DND-41 (cell line): ENCODE results near the gene RALGPS2.

ENCODE experiments used
- ATAC-seq: fragments of 200-7000 bp; cut with Tn5 transposase; 3 replicates; pipeline ENCODE4 v1.9.1; 2021; ENCODE audit warnings: low read depth; ENCODE audit not compliant: insufficient read depth
- DNase-seq: peaks from one replicate; pipeline ENCODE4 v3.0.0-alpha.2; 2020
- H2AFZ ChIP-seq: 2 replicates; pipeline ENCODE4 v1.6.0; 2012; ENCODE audit warnings: low read depth, low read length
- H3K27ac ChIP-seq: 2 replicates; pipeline ENCODE4 v1.5.1; 2012; ENCODE audit warnings: low read length, inconsistent platforms
- H3K27me3 ChIP-seq: fragments of 200-600 bp; sonication (generic); 2 replicates; pipeline ENCODE4 v1.6.0; 2012; ENCODE audit warnings: low read length, mild to moderate bottlenecking, inconsistent platforms; ENCODE audit not compliant: insufficient read depth, poor library complexity
- H3K36me3 ChIP-seq: 2 replicates; pipeline ENCODE4 v1.5.1; 2012; ENCODE audit warnings: low read length, inconsistent platforms; ENCODE audit not compliant: insufficient read depth
- H3K4me1 ChIP-seq: 2 replicates; pipeline ENCODE4 v1.5.1; 2012; ENCODE audit warnings: mild to moderate bottlenecking, low read length; ENCODE audit not compliant: insufficient read depth
- H3K4me2 ChIP-seq: 2 replicates; pipeline ENCODE4 v1.6.0; 2012; ENCODE audit warnings: mild to moderate bottlenecking, moderate library complexity, low read length, inconsistent platforms; ENCODE audit not compliant: insufficient read depth
- H3K4me3 ChIP-seq, 2 experiments: fragments of 200-600 bp in 1 of 2; shearing (Covaris generic) in 1 of 2; 2 replicates each; pipeline ENCODE4 v1.5.1; 2012 to 2016; ENCODE audit warnings: inconsistent platforms in 2 of 2, low read length in 2 of 2, mild to moderate bottlenecking in 2 of 2, low read depth in 1 of 2, moderate library complexity in 1 of 2
- H3K79me2 ChIP-seq: 2 replicates; pipeline ENCODE4 v1.6.0; 2012; ENCODE audit warnings: low read length, inconsistent platforms; ENCODE audit not compliant: insufficient read depth
- H3K9ac ChIP-seq: 2 replicates; pipeline ENCODE4 v1.6.0; 2012; ENCODE audit warnings: low read depth, mild to moderate bottlenecking, inconsistent platforms, low read length, moderate library complexity
- H3K9me3 ChIP-seq: 2 replicates; pipeline ENCODE4 v1.5.1; 2012; ENCODE audit warnings: low read length, moderate library complexity, mild to moderate bottlenecking, inconsistent platforms; ENCODE audit not compliant: insufficient read depth, severe bottlenecking
- H4K20me1 ChIP-seq: 2 replicates; pipeline ENCODE4 v1.6.0; 2012; ENCODE audit warnings: low read length; ENCODE audit not compliant: insufficient read depth
- CTCF ChIP-seq: IDR thresholded peaks from 2 replicates; pipeline ENCODE4 v1.5.1; 2012; ENCODE audit warnings: borderline replicate concordance, low read length, moderate library complexity, mild to moderate bottlenecking; ENCODE audit not compliant: poor library complexity, severe bottlenecking; ENCODE audit errors: extremely low read depth
- EZH2 ChIP-seq: IDR thresholded peaks from 3 replicates; pipeline ENCODE4 v1.6.1; 2012; ENCODE audit warnings: borderline replicate concordance, low read depth, mild to moderate bottlenecking, moderate library complexity, low read length, inconsistent platforms; ENCODE audit not compliant: severe bottlenecking

The RALGPS2 gene

GRCh38 chr1:178954325-178954690 is 229.3 kb downstream of the RALGPS2 start:
- H3K9ac ChIP-seq = no peak overlapping the region
- H3K79me2 ChIP-seq = no peaks in the 10 kb centered on the region
- H2AFZ ChIP-seq = no peak overlapping the region
- no peak overlapping the region for H3K4me2 ChIP-seq
- TF ChIP-seq EZH2 (no peak), CTCF (no peak)
- no peak for DNase-seq
- no peak for ATAC-seq
- H3K27me3 ChIP-seq = peaks cover 6% of the 10 kb centered on the region
- no peak overlapping the region for H3K4me3 ChIP-seq
- no peaks in the 10 kb centered on the region for H3K4me1 ChIP-seq
- no peaks in the 10 kb centered on the region for H3K36me3 ChIP-seq
- no peaks in the 10 kb centered on the region for H3K9me3 ChIP-seq
- H4K20me1 ChIP-seq = 0 out of 2 replicates have a peak, but pooled peaks cover 3% of the 10 kb centered on the region
- no peak overlapping the region for H3K27ac ChIP-seq

- ATAC-seq (no peak), DNase-seq (no peak)
- Histone ChIP-seq H3K4me1 (no peaks in the 10 kb centered on the region), H3K4me2 (no peak overlapping the region), H3K4me3 (no peak overlapping the region), H3K79me2 (no peaks in the 10 kb centered on the region), H3K36me3 (no peaks in the 10 kb centered on the region), H4K20me1 (0 out of 2 replicates have a peak, but pooled peaks cover 3% of the 10 kb centered on the region), H3K27ac (no peak overlapping the region), H3K27me3 (peaks cover 6% of the 10 kb centered on the region), H3K9ac (no peak overlapping the region), H2AFZ (no peak overlapping the region), H3K9me3 (no peaks in the 10 kb centered on the region)
- no peak for TF ChIP-seq CTCF
- no peak for TF ChIP-seq EZH2
These were observed 229.9 kb downstream of the RALGPS2 start for GRCh38 chr1:178954937-178955336.

GRCh38 chr1:178955391-178955954 is 230.4 kb downstream of the RALGPS2 start:
- no peaks in the 10 kb centered on the region for H3K9me3 ChIP-seq

More at GRCh38 chr1:178955391-178955954, 230.4 kb downstream of the RALGPS2 start:
- ATAC-seq (no peak), DNase-seq (no peak)
- no peak overlapping the region for H2AFZ ChIP-seq
- H4K20me1 ChIP-seq = 0 out of 2 replicates have a peak, but pooled peaks cover 3% of the 10 kb centered on the region
- no peak overlapping the region for H3K9ac ChIP-seq
- no peaks in the 10 kb centered on the region for H3K79me2 ChIP-seq
- H3K27me3 ChIP-seq = peaks cover 5% of the 10 kb centered on the region
- H3K4me3 ChIP-seq = no peak overlapping the region
- TF ChIP-seq CTCF = no peak
- TF ChIP-seq EZH2 = no peak
- H3K27ac ChIP-seq = no peak overlapping the region
- H3K4me1 ChIP-seq = no peaks in the 10 kb centered on the region
- no peak overlapping the region for H3K4me2 ChIP-seq
- no peaks in the 10 kb centered on the region for H3K36me3 ChIP-seq
